Endothelial cell (in vitro differentiated cells): ENCODE measurements around the gene TBC1D4. TPM values are rescaled to one million over a fixed set of nuclear protein-coding genes. Genes with fewer than 3 reads are reported as not detected.

Source experiments
- DNase-seq: peaks from one replicate; pipeline ENCODE4 v3.0.0; 2021; ENCODE audit warnings: low spot score
- H3K27ac Mint-ChIP-seq: one replicate; pipeline ENCODE4 v1.8.0; 2021; ENCODE audit warnings: mixed read lengths, inconsistent platforms; ENCODE audit not compliant: unreplicated experiment
- H3K27me3 Mint-ChIP-seq: one replicate; pipeline ENCODE4 v1.8.0; 2021; ENCODE audit warnings: mild to moderate bottlenecking, moderate library complexity, mixed read lengths, inconsistent platforms; ENCODE audit not compliant: unreplicated experiment
- H3K36me3 Mint-ChIP-seq: one replicate; pipeline ENCODE4 v1.8.0; 2021; ENCODE audit warnings: mild to moderate bottlenecking, low read depth, mixed read lengths, inconsistent platforms; ENCODE audit not compliant: unreplicated experiment
- H3K4me1 Mint-ChIP-seq: one replicate; pipeline ENCODE4 v1.8.0; 2021; ENCODE audit warnings: mild to moderate bottlenecking, mixed read lengths, inconsistent platforms; ENCODE audit not compliant: unreplicated experiment
- H3K4me3 Mint-ChIP-seq: one replicate; pipeline ENCODE4 v1.8.0; 2021; ENCODE audit warnings: mild to moderate bottlenecking, mixed read lengths, inconsistent platforms; ENCODE audit not compliant: unreplicated experiment
- H3K9me3 Mint-ChIP-seq: one replicate; pipeline ENCODE4 v1.8.0; 2021; ENCODE audit warnings: mixed read lengths, inconsistent platforms; ENCODE audit not compliant: unreplicated experiment
- CTCF ChIP-seq: fragments of 200-600 bp; sonication (generic); IDR thresholded peaks from one replicate; pipeline ENCODE4 v1.5.0; 2021; ENCODE audit warnings: antibody characterized with exemption; ENCODE audit not compliant: unreplicated experiment
- long read RNA-seq: library from polyadenylated mRNA; unstranded; transcript quantifications from one replicate; pipeline ENCODE4 v2.0.0, GENCODE V29; 2020; ENCODE audit not compliant: unreplicated experiment
- total RNA-seq: library from RNA; stranded (reverse); fragmentation: NEBNext Ultra II Directional; extraction: Animal tissue kit (Norgen Biotek cat#: 25700); gene quantifications from one replicate; pipeline ENCODE4 v1.2.1, GENCODE V29; 2021; ENCODE audit not compliant: unreplicated experiment

The TBC1D4 gene, protein sequence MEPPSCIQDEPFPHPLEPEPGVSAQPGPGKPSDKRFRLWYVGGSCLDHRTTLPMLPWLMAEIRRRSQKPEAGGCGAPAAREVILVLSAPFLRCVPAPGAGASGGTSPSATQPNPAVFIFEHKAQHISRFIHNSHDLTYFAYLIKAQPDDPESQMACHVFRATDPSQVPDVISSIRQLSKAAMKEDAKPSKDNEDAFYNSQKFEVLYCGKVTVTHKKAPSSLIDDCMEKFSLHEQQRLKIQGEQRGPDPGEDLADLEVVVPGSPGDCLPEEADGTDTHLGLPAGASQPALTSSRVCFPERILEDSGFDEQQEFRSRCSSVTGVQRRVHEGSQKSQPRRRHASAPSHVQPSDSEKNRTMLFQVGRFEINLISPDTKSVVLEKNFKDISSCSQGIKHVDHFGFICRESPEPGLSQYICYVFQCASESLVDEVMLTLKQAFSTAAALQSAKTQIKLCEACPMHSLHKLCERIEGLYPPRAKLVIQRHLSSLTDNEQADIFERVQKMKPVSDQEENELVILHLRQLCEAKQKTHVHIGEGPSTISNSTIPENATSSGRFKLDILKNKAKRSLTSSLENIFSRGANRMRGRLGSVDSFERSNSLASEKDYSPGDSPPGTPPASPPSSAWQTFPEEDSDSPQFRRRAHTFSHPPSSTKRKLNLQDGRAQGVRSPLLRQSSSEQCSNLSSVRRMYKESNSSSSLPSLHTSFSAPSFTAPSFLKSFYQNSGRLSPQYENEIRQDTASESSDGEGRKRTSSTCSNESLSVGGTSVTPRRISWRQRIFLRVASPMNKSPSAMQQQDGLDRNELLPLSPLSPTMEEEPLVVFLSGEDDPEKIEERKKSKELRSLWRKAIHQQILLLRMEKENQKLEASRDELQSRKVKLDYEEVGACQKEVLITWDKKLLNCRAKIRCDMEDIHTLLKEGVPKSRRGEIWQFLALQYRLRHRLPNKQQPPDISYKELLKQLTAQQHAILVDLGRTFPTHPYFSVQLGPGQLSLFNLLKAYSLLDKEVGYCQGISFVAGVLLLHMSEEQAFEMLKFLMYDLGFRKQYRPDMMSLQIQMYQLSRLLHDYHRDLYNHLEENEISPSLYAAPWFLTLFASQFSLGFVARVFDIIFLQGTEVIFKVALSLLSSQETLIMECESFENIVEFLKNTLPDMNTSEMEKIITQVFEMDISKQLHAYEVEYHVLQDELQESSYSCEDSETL (N-terminal part only)
- total RNA-seq: 47.2 TPM
- long read RNA-seq, partial matches to known transcripts: 14 of 16 reads
- long read RNA-seq, other reads (novel, unspliced or antisense): 2 of 16 reads

DNA sequence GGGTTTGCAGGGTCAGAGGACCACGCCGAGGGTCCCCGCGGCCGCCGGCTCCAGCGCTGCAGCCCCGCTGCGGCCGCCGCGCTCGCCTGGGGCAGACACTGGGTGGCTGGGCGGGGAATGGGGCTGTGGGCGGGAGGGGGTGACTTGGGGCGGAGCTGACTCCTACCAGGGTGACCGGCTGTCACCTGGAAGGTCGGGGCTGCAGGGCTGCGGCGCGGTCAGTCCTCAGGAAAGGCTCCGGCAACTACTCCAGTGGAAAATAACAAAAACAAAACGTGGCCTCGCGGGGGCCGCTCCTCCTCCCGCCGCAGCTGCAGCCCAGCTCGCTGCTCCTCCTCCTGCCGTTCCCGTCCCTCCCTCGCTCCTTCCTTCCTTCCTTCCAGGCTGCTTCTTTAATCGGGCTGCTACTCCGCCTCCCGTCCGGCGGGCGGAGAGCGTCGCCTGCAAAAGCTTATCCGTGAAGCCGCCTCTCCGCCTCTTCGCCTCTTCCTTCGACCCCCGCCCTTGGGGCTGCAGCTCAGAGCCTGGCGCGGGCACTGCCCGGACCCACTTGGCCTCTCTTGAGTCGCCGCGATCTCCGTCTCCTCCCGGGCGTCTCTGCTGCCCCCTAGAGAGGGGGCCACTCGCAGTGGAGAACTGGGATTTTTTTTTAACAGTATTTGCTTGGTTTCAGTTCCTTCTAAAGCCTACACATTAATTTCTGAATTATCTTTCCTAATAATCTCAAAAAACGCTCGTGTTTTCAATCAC, at the start of gene TBC1D4:
TSS of gene TBC1D4 (minus strand) at position 100 of the 750 bp plus-strand sequence. CDS start 402 bp downstream, outside the sequence.
- peak; percentile 90 for DNase-seq
- H3K9me3 Mint-ChIP-seq: no peaks in the 10 kb centered on the region
- H3K27me3 Mint-ChIP-seq: peaks cover 6% of the 10 kb centered on the region
- H3K36me3 Mint-ChIP-seq: peaks cover 4% of the 10 kb centered on the region
- H3K4me3 Mint-ChIP-seq: peak within 1 kb of the TSS; percentile 97
- peak within 1 kb of the TSS; percentile 53 for H3K27ac Mint-ChIP-seq
- peak; percentile 69 for TF ChIP-seq CTCF
- H3K4me1 Mint-ChIP-seq: peaks cover 17% of the 10 kb centered on the region

DNA sequence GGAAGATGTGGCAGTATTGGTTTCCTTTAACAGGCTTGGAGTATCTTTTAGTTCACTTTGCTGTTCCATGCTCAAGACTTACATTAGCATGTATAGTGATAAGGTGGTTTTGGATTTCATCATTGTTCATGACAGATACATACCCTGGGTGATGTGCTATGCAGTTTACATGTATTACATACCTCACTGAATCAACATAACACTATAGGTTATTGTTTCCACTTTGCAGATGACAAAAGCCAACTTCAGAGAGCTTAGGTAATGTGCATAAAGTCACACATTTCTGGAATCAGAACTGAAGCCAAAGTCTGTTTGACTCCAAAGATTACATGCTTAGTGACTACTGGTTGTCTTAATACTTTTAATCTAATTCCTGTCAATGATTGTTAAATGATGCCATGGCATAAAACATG, 48.6 kb upstream of the TBC1D4 start:
- DNase-seq: no peak
- Mint-ChIP-seq H3K27ac (no peak overlapping the region), H3K4me3 (no peak overlapping the region), H3K27me3 (no peaks in the 10 kb centered on the region), H3K9me3 (no peaks in the 10 kb centered on the region), H3K4me1 (no peaks in the 10 kb centered on the region), H3K36me3 (peaks cover 13% of the 10 kb centered on the region)
- no peak for TF ChIP-seq CTCF

DNA sequence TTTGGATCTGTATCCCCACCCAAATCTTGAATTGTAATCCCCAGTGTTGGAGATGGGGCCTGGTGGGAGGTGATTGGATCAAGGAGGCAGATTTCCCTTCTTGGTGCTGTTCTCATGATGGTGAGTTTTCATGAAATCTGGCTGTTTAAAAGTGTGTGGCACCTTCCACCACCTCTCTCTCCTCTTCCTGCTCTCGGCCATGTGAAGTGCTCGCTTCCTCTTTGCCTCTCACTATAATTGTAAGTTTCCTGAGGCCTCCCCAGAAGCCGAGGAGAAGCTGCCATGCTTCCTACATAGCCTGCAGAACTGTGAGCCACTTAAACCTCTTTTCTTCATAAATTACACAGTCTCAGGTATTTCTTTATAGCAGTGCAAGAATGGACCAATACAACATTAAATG, 40.0 kb upstream of the TBC1D4 start:
- no peaks in the 10 kb centered on the region for H3K4me1 Mint-ChIP-seq
- TF ChIP-seq CTCF: no peak
- H3K9me3 Mint-ChIP-seq: no peaks in the 10 kb centered on the region
- H3K27me3 Mint-ChIP-seq: no peaks in the 10 kb centered on the region
- no peak overlapping the region for H3K4me3 Mint-ChIP-seq
- no peak for DNase-seq
- no peak overlapping the region for H3K27ac Mint-ChIP-seq
- peaks cover 9% of the 10 kb centered on the region for H3K36me3 Mint-ChIP-seq

- no peak overlapping the region for H3K27ac Mint-ChIP-seq
- peaks cover 5% of the 10 kb centered on the region for H3K36me3 Mint-ChIP-seq
- no peak for TF ChIP-seq CTCF
- H3K4me1 Mint-ChIP-seq: no peaks in the 10 kb centered on the region
- DNase-seq: no peak
- H3K27me3 Mint-ChIP-seq: no peaks in the 10 kb centered on the region
- H3K4me3 Mint-ChIP-seq: no peak overlapping the region
- no peaks in the 10 kb centered on the region for H3K9me3 Mint-ChIP-seq
These were observed 36.6 kb upstream of the TBC1D4 start for GRCh38 chr13:75518439-75519088.
